Activated T-helper 2 cell treated with anti-CD3 and anti-CD28 coated beads, Interferon-gamma antibody, Interleukin-2, Interleukin-4, amounts not matched to agents 10 μg/mL and 5 μg/mL and 100 μg/mL, durations not matched to agents 14 hours and 24 hours and 36 hours (primary cell): ENCODE results near the gene P3H1. TPM values are rescaled to one million over a fixed set of nuclear protein-coding genes. Genes with fewer than 3 reads are reported as not detected.
A peak's percentile ranks its signal among the peaks of the same experiment; 100 is the strongest.
"Not testable (repeated sequence)": the region's sequence is repeated elsewhere in the genome, so short reads cannot be mapped to it uniquely, and the experiment has no call there.

Source experiments
- DNase-seq: peaks from one replicate; pipeline ENCODE4 v3.0.0; 2021; ENCODE audit warnings: low spot score
- H3K27ac Mint-ChIP-seq: one replicate; pipeline ENCODE4 v1.8.0; 2021; ENCODE audit warnings: mixed read lengths
- H3K27me3 Mint-ChIP-seq: one replicate; pipeline ENCODE4 v1.8.0; 2021; ENCODE audit warnings: low read depth, mixed read lengths
- H3K36me3 Mint-ChIP-seq: one replicate; pipeline ENCODE4 v1.8.0; 2021; ENCODE audit warnings: low read depth, mixed read lengths
- H3K4me1 Mint-ChIP-seq: one replicate; pipeline ENCODE4 v1.8.0; 2021; ENCODE audit warnings: low read depth, mixed read lengths
- H3K4me3 Mint-ChIP-seq: one replicate; pipeline ENCODE4 v1.8.0; 2021; ENCODE audit warnings: low read depth, mild to moderate bottlenecking, moderate library complexity, mixed read lengths
- H3K9me3 Mint-ChIP-seq: one replicate; pipeline ENCODE4 v1.8.0; 2021; ENCODE audit warnings: mixed read lengths
- intact Hi-C: fragments of 100-400 bp; cut with micrococcal nuclease; formaldehyde crosslinking; loops from one replicate; pipeline ENCODE4 v1.15.1; 2023
- total RNA-seq: library from RNA; stranded (reverse); gene quantifications from 2 replicates; pipeline ENCODE4 v1.2.3, GENCODE V29; 2022

P3H1 gene
- total RNA-seq, result 47.9 and 56.7 TPM in 2 replicates

- no peaks in the 10 kb centered on the region for H3K27me3 Mint-ChIP-seq
- peaks cover 29% of the 10 kb centered on the region for H3K36me3 Mint-ChIP-seq
- peaks cover 17% of the 10 kb centered on the region for H3K4me1 Mint-ChIP-seq
These were observed at the start of gene P3H1, which contains the start of gene C1orf50 for GRCh38 chr1:42766741-42767509. P3H1 (minus strand) TSS chr1:42767028; CDS start chr1:42766971, 57 bp downstream. C1orf50 (plus strand) TSS chr1:42767249; CDS start chr1:42767312, 63 bp downstream.

GRCh38 chr1:42815941-42816584 lies 49.2 kb upstream of the P3H1 start:
- H3K4me1 Mint-ChIP-seq, result peaks cover 22% of the 10 kb centered on the region
- no peaks in the 10 kb centered on the region for H3K9me3 Mint-ChIP-seq
- H3K27me3 Mint-ChIP-seq, result no peaks in the 10 kb centered on the region
- H3K36me3 Mint-ChIP-seq, result peaks cover 8% of the 10 kb centered on the region
- H3K27ac Mint-ChIP-seq, result peak overlapping the region; percentile 84
- intact Hi-C loops, result loop anchor here (2.0 kb wide), 2 partner anchors 49 to 143 kb away; partner anchors contain the start of genes C1orf50, P3H1 and SLC2A1
- DNase-seq, result no peak
- H3K4me3 Mint-ChIP-seq, result peak overlapping the region; percentile 85

More at GRCh38 chr1:42766741-42767509, at the start of gene P3H1, which contains the start of gene C1orf50:
- Mint-ChIP-seq H3K4me3 (no peak within 1 kb of the TSS), H3K9me3 (no peaks in the 10 kb centered on the region), H3K27ac (peak within 1 kb of the TSS; percentile 88)
- peak; percentile 100 for DNase-seq
- intact Hi-C loops, result loop anchor here (1.0 to 10.0 kb wide), 7 partner anchors 50 to 432 kb away; partner anchors contain the start of genes ERMAP, FOXJ3, PPCS and PPIH

- H3K36me3 Mint-ChIP-seq, H3K27ac Mint-ChIP-seq, intact Hi-C loops, H3K4me3 Mint-ChIP-seq, H3K9me3 Mint-ChIP-seq, H3K27me3 Mint-ChIP-seq, DNase-seq: not testable (repeated sequence)
- peaks cover 20% of the 10 kb centered on the region for H3K4me1 Mint-ChIP-seq
These were observed 48.0 kb upstream of the P3H1 start for GRCh38 chr1:42814815-42815214.

GRCh38 chr1:42807056-42807668 lies 40.3 kb upstream of the P3H1 start:
- H3K27ac Mint-ChIP-seq, result no peak overlapping the region
- H3K9me3 Mint-ChIP-seq, result no peaks in the 10 kb centered on the region
- no peaks in the 10 kb centered on the region for H3K4me1 Mint-ChIP-seq
- intact Hi-C loops, result no loop called here
- peaks cover 5% of the 10 kb centered on the region for H3K36me3 Mint-ChIP-seq
- H3K4me3 Mint-ChIP-seq, result no peak overlapping the region
- DNase-seq, result no peak
- H3K27me3 Mint-ChIP-seq, result peaks cover under 1% of the 10 kb centered on the region

- Mint-ChIP-seq H3K27me3 (peaks cover 4% of the 10 kb centered on the region), H3K27ac (no peak overlapping the region), H3K9me3 (no peaks in the 10 kb centered on the region), H3K36me3 (peaks cover 5% of the 10 kb centered on the region), H3K4me3 (no peak overlapping the region), H3K4me1 (no peaks in the 10 kb centered on the region)
- intact Hi-C loops, result no loop called here
- no peak for DNase-seq
These were observed 39.8 kb upstream of the P3H1 start for GRCh38 chr1:42806593-42806992.

- Mint-ChIP-seq H3K27me3 (peaks cover 4% of the 10 kb centered on the region), H3K36me3 (peaks cover 5% of the 10 kb centered on the region), H3K4me3 (no peak overlapping the region), H3K9me3 (no peaks in the 10 kb centered on the region), H3K27ac (no peak overlapping the region), H3K4me1 (no peaks in the 10 kb centered on the region)
- intact Hi-C loops, result no loop called here
- no peak for DNase-seq
These were observed 39.3 kb upstream of the P3H1 start for GRCh38 chr1:42806171-42806570.

GRCh38 chr1:42801832-42802473 lies 35.1 kb upstream of the P3H1 start:
- DNase-seq, result no peak
- H3K27me3 Mint-ChIP-seq, result peaks cover 4% of the 10 kb centered on the region
- no peaks in the 10 kb centered on the region for H3K4me1 Mint-ChIP-seq
- intact Hi-C loops, result no loop called here
- no peak overlapping the region for H3K4me3 Mint-ChIP-seq
- H3K27ac Mint-ChIP-seq, result no peak overlapping the region
- peaks cover 5% of the 10 kb centered on the region for H3K36me3 Mint-ChIP-seq
- H3K9me3 Mint-ChIP-seq, result no peaks in the 10 kb centered on the region

GRCh38 chr1:42797979-42798378 lies 31.2 kb upstream of the P3H1 start:
- Mint-ChIP-seq H3K9me3 (no peaks in the 10 kb centered on the region), H3K27ac (no peak overlapping the region), H3K4me3 (no peak overlapping the region), H3K27me3 (peaks cover 8% of the 10 kb centered on the region), H3K36me3 (no peaks in the 10 kb centered on the region), H3K4me1 (no peaks in the 10 kb centered on the region)
- no peak for DNase-seq
- intact Hi-C loops, result no loop called here

GRCh38 chr1:42797414-42797813 lies 30.6 kb upstream of the P3H1 start:
- Mint-ChIP-seq H3K4me1 (no peaks in the 10 kb centered on the region), H3K4me3 (no peak overlapping the region), H3K36me3 (no peaks in the 10 kb centered on the region), H3K27ac (no peak overlapping the region), H3K27me3 (peaks cover 8% of the 10 kb centered on the region), H3K9me3 (no peaks in the 10 kb centered on the region)
- intact Hi-C loops, result no loop called here
- no peak for DNase-seq

- Mint-ChIP-seq H3K27me3 (peaks cover 7% of the 10 kb centered on the region), H3K9me3 (no peaks in the 10 kb centered on the region), H3K4me3 (no peak overlapping the region), H3K27ac (no peak overlapping the region), H3K4me1 (no peaks in the 10 kb centered on the region), H3K36me3 (no peaks in the 10 kb centered on the region)
- no peak for DNase-seq
- intact Hi-C loops, result no loop called here
These were observed 27.0 kb upstream of the P3H1 start for GRCh38 chr1:42793824-42794223.

- Mint-ChIP-seq H3K27me3 (peaks cover 2% of the 10 kb centered on the region), H3K4me1 (peaks cover 11% of the 10 kb centered on the region), H3K9me3 (no peaks in the 10 kb centered on the region), H3K4me3 (no peak overlapping the region), H3K27ac (no peak overlapping the region), H3K36me3 (peaks cover 9% of the 10 kb centered on the region)
- no peak for DNase-seq
- intact Hi-C loops, result no loop called here
These were observed 21.2 kb upstream of the P3H1 start for GRCh38 chr1:42788021-42788420.

- intact Hi-C loops, result no loop called here
- no peak for DNase-seq
- no peaks in the 10 kb centered on the region for H3K9me3 Mint-ChIP-seq
- peaks cover 12% of the 10 kb centered on the region for H3K4me1 Mint-ChIP-seq
- H3K4me3 Mint-ChIP-seq, result no peak overlapping the region
- H3K27me3 Mint-ChIP-seq, result no peaks in the 10 kb centered on the region
- H3K36me3 Mint-ChIP-seq, result peaks cover 14% of the 10 kb centered on the region
- no peak overlapping the region for H3K27ac Mint-ChIP-seq
These were observed 19.3 kb upstream of the P3H1 start for GRCh38 chr1:42786097-42786496.
